Mucosa of gallbladder (tissue), 1 donor: ENCODE results near the gene ZNF618. TPM values are rescaled to one million over a fixed set of nuclear protein-coding genes. Genes with fewer than 3 reads are reported as not detected.
"Not testable (repeated sequence)": the region's sequence is repeated elsewhere in the genome, so short reads cannot be mapped to it uniquely, and the experiment has no call there.

ENCODE experiments used
- DNase-seq: peaks from one replicate; pipeline ENCODE4 v3.0.0-alpha.2; 2020; ENCODE audit warnings: low spot score
- total RNA-seq: library from RNA; stranded (reverse); gene quantifications from one replicate; pipeline ENCODE4 v1.2.1, GENCODE V29; 2021
- donor health status: DM: no; HTN: no; CAD: no.

ZNF618 gene
- total RNA-seq, 1 donor from 2014 or later = 26.6 TPM

- DNase-seq = peak; percentile 29
Measured at GRCh38 chr9:113985968-113986585, 110.0 kb downstream of the ZNF618 start.

- no peak for DNase-seq
Measured at GRCh38 chr9:113986931-113987330, 110.8 kb downstream of the ZNF618 start.

GRCh38 chr9:113987526-113987925 is 111.4 kb downstream of the ZNF618 start:
- DNase-seq = no peak

- DNase-seq = no peak
Measured at GRCh38 chr9:113988385-113989016, 112.4 kb downstream of the ZNF618 start.

GRCh38 chr9:113989017-113989713 is 113.1 kb downstream of the ZNF618 start:
- DNase-seq = no peak

- no peak for DNase-seq
Measured at GRCh38 chr9:113989714-113990569, 113.8 kb downstream of the ZNF618 start.

- no peak for DNase-seq
Measured at GRCh38 chr9:113990570-113990907, 114.4 kb downstream of the ZNF618 start.

- no peak for DNase-seq
Measured at GRCh38 chr9:113990975-113991471, 114.9 kb downstream of the ZNF618 start.

- no peak for DNase-seq
Measured at GRCh38 chr9:113991714-113992113, 115.6 kb downstream of the ZNF618 start.

- DNase-seq = peak; percentile 79
Measured at GRCh38 chr9:113992276-113992951, 116.3 kb downstream of the ZNF618 start.

- no peak for DNase-seq
Measured at GRCh38 chr9:113992994-113993393, 116.9 kb downstream of the ZNF618 start.

- peak; percentile 92 for DNase-seq
Measured at GRCh38 chr9:113993838-113994540, 117.9 kb downstream of the ZNF618 start.

- no peak for DNase-seq
Measured at GRCh38 chr9:113995401-113995800, 119.3 kb downstream of the ZNF618 start.

GRCh38 chr9:113995963-113996362 is 119.9 kb downstream of the ZNF618 start:
- DNase-seq = no peak

- no peak for DNase-seq
Measured at GRCh38 chr9:113996531-113997001, 120.5 kb downstream of the ZNF618 start.

GRCh38 chr9:113997064-113997463 is 121.0 kb downstream of the ZNF618 start:
- not testable (repeated sequence) for DNase-seq

GRCh38 chr9:113997610-113998009 is 121.5 kb downstream of the ZNF618 start:
- no peak for DNase-seq

- DNase-seq = no peak
Measured at GRCh38 chr9:113998114-113998513, 122.0 kb downstream of the ZNF618 start.

GRCh38 chr9:113998525-113999255 is 122.6 kb downstream of the ZNF618 start:
- peak; percentile 9 for DNase-seq
